Trophoblast cell (in vitro differentiated cells and primary cell): Measurements from ENCODE around the gene PSMA3.

Experiments used
- DNase-seq, 2 donors: peaks; one replicate each; pipeline ENCODE4 v3.0.0-alpha.2; 2016
- H2AFZ ChIP-seq: 2 replicates; pipeline ENCODE4 v1.6.1; 2013; ENCODE audit warnings: low read length, moderate library complexity, mild to moderate bottlenecking; ENCODE audit not compliant: insufficient read depth, poor library complexity
- H2AK5ac ChIP-seq: 2 replicates; pipeline ENCODE4 v1.6.1; 2013; ENCODE audit warnings: mild to moderate bottlenecking, low read length
- H2BK120ac ChIP-seq: 2 replicates; pipeline ENCODE4 v1.6.1; 2013; ENCODE audit warnings: low read length, mild to moderate bottlenecking, moderate library complexity; ENCODE audit not compliant: insufficient read depth, poor library complexity
- H2BK12ac ChIP-seq: 2 replicates; pipeline ENCODE4 v1.6.1; 2013; ENCODE audit warnings: mild to moderate bottlenecking, low read length, moderate library complexity
- H2BK5ac ChIP-seq: 2 replicates; pipeline ENCODE4 v1.6.1; 2013; ENCODE audit warnings: low read length, low read depth, moderate library complexity, mild to moderate bottlenecking; ENCODE audit not compliant: poor library complexity
- H3K14ac ChIP-seq: 2 replicates; pipeline ENCODE4 v1.6.1; 2013; ENCODE audit warnings: mild to moderate bottlenecking, low read length
- H3K18ac ChIP-seq: 2 replicates; pipeline ENCODE4 v1.6.1; 2013; ENCODE audit warnings: mild to moderate bottlenecking, low read length
- H3K23ac ChIP-seq: 2 replicates; pipeline ENCODE4 v1.6.1; 2013; ENCODE audit warnings: low read length
- H3K27ac ChIP-seq: 2 replicates; pipeline ENCODE4 v1.5.1; 2013; ENCODE audit warnings: low read depth, mild to moderate bottlenecking, inconsistent platforms, low read length, moderate library complexity
- H3K27me3 ChIP-seq: 2 replicates; pipeline ENCODE4 v1.6.1; 2013; ENCODE audit warnings: inconsistent platforms, mild to moderate bottlenecking, low read length, moderate library complexity; ENCODE audit not compliant: insufficient read depth
- H3K36me3 ChIP-seq, 2 experiments: 1 replicate in 1 of 2; 2 replicates in 1 of 2; pipeline ENCODE4 v1.6.1; 2013; ENCODE audit warnings: low read length in 2 of 2, mild to moderate bottlenecking in 2 of 2, moderate library complexity in 1 of 2; ENCODE audit not compliant: insufficient read depth in 2 of 2, control insufficient read depth in 1 of 2
- H3K4ac ChIP-seq: 2 replicates; pipeline ENCODE4 v1.6.1; 2013; ENCODE audit warnings: low read depth, mild to moderate bottlenecking, low read length, moderate library complexity
- H3K4me1 ChIP-seq, 2 experiments: 1 replicate in 1 of 2; 2 replicates in 1 of 2; pipeline ENCODE4 v1.6.1; 2013; ENCODE audit warnings: low read length in 2 of 2, mild to moderate bottlenecking in 2 of 2, moderate library complexity in 1 of 2; ENCODE audit not compliant: insufficient read depth in 2 of 2, control insufficient read depth in 1 of 2
- H3K4me2 ChIP-seq: 2 replicates; pipeline ENCODE4 v1.6.1; 2013; ENCODE audit warnings: inconsistent platforms, mild to moderate bottlenecking, low read length, moderate library complexity
- H3K4me3 ChIP-seq: 2 replicates; pipeline ENCODE4 v1.5.1; 2013; ENCODE audit warnings: mild to moderate bottlenecking, low read depth, low read length, inconsistent platforms
- H3K79me1 ChIP-seq: one replicate; pipeline ENCODE4 v1.6.1; 2013; ENCODE audit warnings: low read length
- H3K79me2 ChIP-seq: 2 replicates; pipeline ENCODE4 v1.6.1; 2013; ENCODE audit warnings: low read length, mild to moderate bottlenecking; ENCODE audit not compliant: control insufficient read depth, insufficient read depth, poor library complexity
- H3K9ac ChIP-seq: 2 replicates; pipeline ENCODE4 v1.6.1; 2013; ENCODE audit warnings: mild to moderate bottlenecking, low read length
- H3K9me3 ChIP-seq: 2 replicates; pipeline ENCODE4 v1.6.1; 2013; ENCODE audit warnings: low read depth, mild to moderate bottlenecking, control low read depth, inconsistent platforms, low read length; ENCODE audit not compliant: insufficient read depth
- H4K12ac ChIP-seq: 2 replicates; pipeline ENCODE4 v1.6.1; 2013; ENCODE audit warnings: low read depth, mild to moderate bottlenecking, low read length, moderate library complexity
- H4K8ac ChIP-seq: 2 replicates; pipeline ENCODE4 v1.6.1; 2013; ENCODE audit warnings: low read depth, mild to moderate bottlenecking, low read length, moderate library complexity
- H4K91ac ChIP-seq: one replicate; pipeline ENCODE4 v1.6.1; 2013; ENCODE audit warnings: low read depth, mild to moderate bottlenecking, low read length, moderate library complexity
- WGBS: extraction: QIAGEN DNeasy Blood & Tissue Kit; methylation state at CpG from one replicate; pipeline ENCODE4 v1.1.7; 2013; ENCODE audit warnings: missing lambda C conversion rate; ENCODE audit not compliant: insufficient read length, insufficient coverage; ENCODE audit errors: extremely low coverage; 5-methylcytosine and 5-hydroxymethylcytosine counted together

Gene PSMA3

GRCh38 chr14:58274881-58275280, 30.2 kb downstream of the PSMA3 start:
- H2BK12ac ChIP-seq: no peak overlapping the region

GRCh38 chr14:58275527-58276190, 31.0 kb downstream of the PSMA3 start:
- Histone ChIP-seq H2AK5ac (no peak overlapping the region), H3K4ac (no peak overlapping the region), H3K9ac (no peak overlapping the region), H3K4me1 (no peaks in the 10 kb centered on the region), H3K18ac (no peak overlapping the region), H2BK12ac (no peak overlapping the region), H4K12ac (no peak overlapping the region), H2BK120ac (no peak overlapping the region), H2BK5ac (no peak overlapping the region), H3K79me2 (no peaks in the 10 kb centered on the region), H3K27ac (no peak overlapping the region), H3K9me3 (no peaks in the 10 kb centered on the region), H4K91ac (no peak overlapping the region), H2AFZ (no peak overlapping the region), H3K36me3 (peaks cover 19 to 23% of the 10 kb centered on the region in 2 experiments), H3K4me2 (no peak overlapping the region), H3K4me3 (no peak overlapping the region), H3K27me3 (no peaks in the 10 kb centered on the region), H3K23ac (no peak overlapping the region), H4K8ac (no peak overlapping the region), H3K79me1 (no peaks in the 10 kb centered on the region), H3K14ac (no peak overlapping the region)
- no CpG with 5 or more reads among the region's 2 CpGs for WGBS
- no peak for DNase-seq

More at GRCh38 chr14:58274881-58275280, 30.2 kb downstream of the PSMA3 start:
- Histone ChIP-seq H3K9ac (no peak overlapping the region), H4K12ac (no peak overlapping the region), H4K91ac (no peak overlapping the region), H3K4me3 (no peak overlapping the region), H4K8ac (no peak overlapping the region), H3K79me1 (no peaks in the 10 kb centered on the region), H3K23ac (no peak overlapping the region), H3K4ac (no peak overlapping the region), H2AK5ac (no peak overlapping the region), H2AFZ (no peak overlapping the region), H3K14ac (no peak overlapping the region), H3K79me2 (no peaks in the 10 kb centered on the region), H3K36me3 (peaks cover 20 to 24% of the 10 kb centered on the region in 2 experiments), H3K4me2 (no peak overlapping the region), H3K18ac (no peak overlapping the region), H3K9me3 (no peaks in the 10 kb centered on the region), H2BK5ac (no peak overlapping the region), H2BK120ac (no peak overlapping the region), H3K4me1 (no peaks in the 10 kb centered on the region), H3K27ac (no peak overlapping the region), H3K27me3 (no peaks in the 10 kb centered on the region)
- no peak for DNase-seq

- H3K23ac ChIP-seq: no peak overlapping the region
- H3K4ac ChIP-seq: no peak overlapping the region
- no peaks in the 10 kb centered on the region for H3K9me3 ChIP-seq
- H3K79me2 ChIP-seq: no peaks in the 10 kb centered on the region
- H3K27ac ChIP-seq: no peak overlapping the region
- H3K18ac ChIP-seq: no peak overlapping the region
- no peak overlapping the region for H2AK5ac ChIP-seq
- WGBS: no CpG with 5 or more reads among the region's 1 CpG
- H3K27me3 ChIP-seq: no peaks in the 10 kb centered on the region
- DNase-seq: no peak
- H2AFZ ChIP-seq: no peak overlapping the region
- no peak overlapping the region for H3K9ac ChIP-seq
- no peaks in the 10 kb centered on the region for H3K79me1 ChIP-seq
- no peaks in the 10 kb centered on the region for H3K4me1 ChIP-seq
- no peak overlapping the region for H2BK120ac ChIP-seq
- H2BK5ac ChIP-seq: no peak overlapping the region
- H4K12ac ChIP-seq: no peak overlapping the region
- H3K14ac ChIP-seq: no peak overlapping the region
- no peak overlapping the region for H2BK12ac ChIP-seq
- peaks cover 18 to 23% of the 10 kb centered on the region in 2 experiments for H3K36me3 ChIP-seq
- H4K91ac ChIP-seq: no peak overlapping the region
- no peak overlapping the region for H3K4me3 ChIP-seq
- H3K4me2 ChIP-seq: no peak overlapping the region
- H4K8ac ChIP-seq: no peak overlapping the region
These were observed 31.6 kb downstream of the PSMA3 start for GRCh38 chr14:58276208-58276607.

- no CpG with 5 or more reads among the region's 8 CpGs for WGBS
These were observed 33.5 kb downstream of the PSMA3 start for GRCh38 chr14:58278177-58278576.

More at GRCh38 chr14:58278177-58278576, 33.5 kb downstream of the PSMA3 start:
- Histone ChIP-seq H3K9me3 (no peaks in the 10 kb centered on the region), H3K9ac (no peak overlapping the region), H3K4me2 (no peak overlapping the region), H3K79me1 (no peaks in the 10 kb centered on the region), H2BK12ac (no peak overlapping the region), H3K14ac (no peak overlapping the region), H2BK5ac (no peak overlapping the region), H3K4me1 (no peaks in the 10 kb centered on the region), H3K27me3 (no peaks in the 10 kb centered on the region), H3K4ac (no peak overlapping the region), H3K36me3 (peaks cover 14 to 15% of the 10 kb centered on the region in 2 experiments), H3K79me2 (no peaks in the 10 kb centered on the region), H2AFZ (no peak overlapping the region), H3K27ac (no peak overlapping the region), H3K23ac (no peak overlapping the region), H3K18ac (no peak overlapping the region), H4K12ac (no peak overlapping the region), H3K4me3 (no peak overlapping the region), H4K8ac (no peak overlapping the region), H2AK5ac (no peak overlapping the region), H2BK120ac (no peak overlapping the region), H4K91ac (no peak overlapping the region)
- DNase-seq: no peak
